Ascending aorta (tissue), 2 donors: Measurements from ENCODE around the gene VANGL2. TPM values are rescaled to one million over a fixed set of nuclear protein-coding genes. Genes with fewer than 3 reads are reported as not detected.

Source experiments
- DNase-seq, 2 donors: peaks; one replicate each; pipeline ENCODE4 v3.0.0-alpha.2; 2019; ENCODE audit warnings: low spot score in 2 of 2
- H3K27ac ChIP-seq, 2 donors: fragments of 200-600 bp; sonication (generic); one replicate each; pipeline ENCODE4 v1.5.1; 2016 to 2017; ENCODE audit warnings: mild to moderate bottlenecking in 1 of 2
- H3K27me3 ChIP-seq: fragments of 200-600 bp; sonication (generic); one replicate; pipeline ENCODE4 v1.5.1; 2017
- H3K36me3 ChIP-seq, 2 donors: fragments of 200-600 bp; sonication (generic); one replicate each; pipeline ENCODE4 v1.5.1; 2016
- H3K4me1 ChIP-seq, 2 donors: fragments of 200-600 bp; sonication (generic); one replicate each; pipeline ENCODE4 v1.5.1; 2016 to 2017; ENCODE audit warnings: mild to moderate bottlenecking in 1 of 2
- H3K4me3 ChIP-seq, 2 donors: fragments of 200-600 bp; sonication (generic); one replicate each; pipeline ENCODE4 v1.5.1; 2016 to 2017; ENCODE audit warnings: mild to moderate bottlenecking in 1 of 2
- H3K9me3 ChIP-seq, 2 donors: fragments of 200-600 bp; sonication (generic); one replicate each; pipeline ENCODE4 v1.5.1; 2016
- intact Hi-C: fragments of 100-400 bp; cut with DNase I; formaldehyde crosslinking; loops from one replicate; pipeline ENCODE4 v1.15.1; 2023
- total RNA-seq: library from RNA; depleted of rRNA; stranded (reverse); fragments of >200 nt; gene quantifications from one replicate; pipeline ENCODE4 v1.1.0, GENCODE V29; 2016
- TF ChIP-seq, protein P1 (sequence below), 3 experiments: fragments of 200-600 bp in 2 of 3; fragments of 450-650 bp in 1 of 3; sonication (generic) in 2 of 3; IDR thresholded peaks; one replicate each; pipeline ENCODE4 v1.5.1; 2016 to 2019; ENCODE audit warnings: antibody characterized with exemption in 3 of 3, mild to moderate bottlenecking in 1 of 3, moderate library complexity in 1 of 3

Gene VANGL2
- total RNA-seq, 1 donor from 2014 or later: 0.96 TPM

DNA sequence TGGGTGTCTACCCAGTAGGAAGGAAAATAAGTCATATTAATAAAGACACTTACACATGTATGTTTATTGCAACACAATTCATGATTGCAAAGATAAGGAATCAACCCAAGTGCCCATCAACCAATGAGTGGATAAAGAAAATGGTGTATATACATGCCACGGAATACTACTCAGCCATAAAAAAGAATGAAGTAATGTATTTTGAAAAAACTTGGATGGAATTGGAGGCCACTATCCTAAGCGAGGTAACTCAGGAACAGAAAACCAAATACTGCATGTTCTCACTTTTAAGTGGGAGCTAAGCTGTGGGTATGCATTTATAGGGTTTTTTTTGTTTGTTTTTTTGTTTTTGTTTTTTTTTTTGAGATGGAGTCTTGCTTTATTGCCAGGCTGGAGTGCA is 49.1 kb downstream of the VANGL2 start:
- TF ChIP-seq, protein P1, sequence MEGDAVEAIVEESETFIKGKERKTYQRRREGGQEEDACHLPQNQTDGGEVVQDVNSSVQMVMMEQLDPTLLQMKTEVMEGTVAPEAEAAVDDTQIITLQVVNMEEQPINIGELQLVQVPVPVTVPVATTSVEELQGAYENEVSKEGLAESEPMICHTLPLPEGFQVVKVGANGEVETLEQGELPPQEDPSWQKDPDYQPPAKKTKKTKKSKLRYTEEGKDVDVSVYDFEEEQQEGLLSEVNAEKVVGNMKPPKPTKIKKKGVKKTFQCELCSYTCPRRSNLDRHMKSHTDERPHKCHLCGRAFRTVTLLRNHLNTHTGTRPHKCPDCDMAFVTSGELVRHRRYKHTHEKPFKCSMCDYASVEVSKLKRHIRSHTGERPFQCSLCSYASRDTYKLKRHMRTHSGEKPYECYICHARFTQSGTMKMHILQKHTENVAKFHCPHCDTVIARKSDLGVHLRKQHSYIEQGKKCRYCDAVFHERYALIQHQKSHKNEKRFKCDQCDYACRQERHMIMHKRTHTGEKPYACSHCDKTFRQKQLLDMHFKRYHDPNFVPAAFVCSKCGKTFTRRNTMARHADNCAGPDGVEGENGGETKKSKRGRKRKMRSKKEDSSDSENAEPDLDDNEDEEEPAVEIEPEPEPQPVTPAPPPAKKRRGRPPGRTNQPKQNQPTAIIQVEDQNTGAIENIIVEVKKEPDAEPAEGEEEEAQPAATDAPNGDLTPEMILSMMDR (IDR thresholded peaks at IDR 0.05): no peak

DNA sequence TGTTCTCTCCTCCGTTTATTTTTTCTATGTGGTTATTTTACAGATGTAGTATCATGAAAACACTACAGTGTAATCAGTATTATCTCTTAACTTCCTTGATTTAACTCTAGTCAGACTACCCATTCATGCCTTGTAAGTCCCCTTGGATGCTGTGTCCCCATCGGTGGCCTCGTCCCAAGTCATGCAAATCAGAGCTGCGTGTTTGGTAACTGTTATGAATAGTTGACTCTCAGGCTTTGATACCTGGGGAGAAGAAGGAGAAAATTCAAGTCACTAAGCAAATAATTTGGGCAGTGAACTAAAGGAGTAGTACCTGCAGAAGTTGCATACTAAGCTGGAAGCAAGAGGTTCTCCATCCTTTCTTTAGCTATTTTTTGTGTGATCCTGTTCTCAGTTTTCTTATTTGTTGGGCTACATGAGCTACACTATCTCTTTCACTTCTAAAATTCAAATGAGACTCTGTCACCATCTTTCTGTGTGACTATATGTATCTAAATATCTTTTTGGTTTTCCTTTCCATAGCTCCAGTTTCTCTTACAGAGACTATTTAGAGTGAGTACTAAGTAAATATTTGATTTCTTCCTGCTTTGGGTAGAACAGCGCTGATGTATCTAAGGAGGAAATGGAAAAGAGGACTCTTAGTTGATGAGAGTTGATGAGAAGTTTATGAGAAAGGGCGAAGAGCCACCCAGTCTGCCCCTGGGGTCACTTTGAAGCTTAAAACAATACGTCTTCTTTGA is 50.9 kb downstream of the VANGL2 start:
- Histone ChIP-seq H3K27me3 (no peaks in the 10 kb centered on the region), H3K4me3 (no peak overlapping the region), H3K27ac (no peak overlapping the region), H3K36me3 (no peaks in the 10 kb centered on the region), H3K9me3 (no peaks in the 10 kb centered on the region), H3K4me1 (no peaks in the 10 kb centered on the region)
- DNase-seq: no peak
- TF ChIP-seq, protein P1 (IDR thresholded peaks at IDR 0.05): no peak
- intact Hi-C loops: no loop called here

More for the DNA sequence above, 49.1 kb downstream of the VANGL2 start:
- no peak for DNase-seq
- H3K4me1 ChIP-seq: no peaks in the 10 kb centered on the region
- H3K27ac ChIP-seq: no peak overlapping the region
- no peak overlapping the region for H3K4me3 ChIP-seq
- no peaks in the 10 kb centered on the region for H3K36me3 ChIP-seq
- H3K27me3 ChIP-seq: no peaks in the 10 kb centered on the region
- intact Hi-C loops: no loop called here
- H3K9me3 ChIP-seq: no peaks in the 10 kb centered on the region

DNA sequence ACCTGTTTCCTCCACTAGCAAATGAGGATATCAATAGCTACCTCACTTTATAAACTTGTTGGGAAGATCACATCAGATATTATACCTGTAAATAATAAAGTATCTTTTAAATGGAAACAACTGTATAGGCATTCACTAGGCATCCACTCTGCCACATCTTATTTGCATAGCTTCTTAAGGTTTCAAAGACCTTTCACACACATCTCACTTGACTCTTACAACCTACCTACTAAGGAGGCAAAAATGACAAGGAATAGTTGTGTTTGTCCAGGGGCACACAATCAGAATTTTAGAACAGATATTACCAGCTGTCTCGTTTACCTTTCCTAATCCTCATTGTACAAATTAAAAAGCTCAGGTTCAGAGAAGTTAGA is 51.5 kb downstream of the VANGL2 start:
- DNase-seq: no peak
- H3K27ac ChIP-seq: no peak overlapping the region
- intact Hi-C loops: no loop called here
- TF ChIP-seq, protein P1 (IDR thresholded peaks at IDR 0.05): no peak
- no peaks in the 10 kb centered on the region for H3K27me3 ChIP-seq
- no peak overlapping the region for H3K4me3 ChIP-seq
- no peaks in the 10 kb centered on the region for H3K4me1 ChIP-seq
- H3K9me3 ChIP-seq: no peaks in the 10 kb centered on the region
- no peaks in the 10 kb centered on the region for H3K36me3 ChIP-seq

DNA sequence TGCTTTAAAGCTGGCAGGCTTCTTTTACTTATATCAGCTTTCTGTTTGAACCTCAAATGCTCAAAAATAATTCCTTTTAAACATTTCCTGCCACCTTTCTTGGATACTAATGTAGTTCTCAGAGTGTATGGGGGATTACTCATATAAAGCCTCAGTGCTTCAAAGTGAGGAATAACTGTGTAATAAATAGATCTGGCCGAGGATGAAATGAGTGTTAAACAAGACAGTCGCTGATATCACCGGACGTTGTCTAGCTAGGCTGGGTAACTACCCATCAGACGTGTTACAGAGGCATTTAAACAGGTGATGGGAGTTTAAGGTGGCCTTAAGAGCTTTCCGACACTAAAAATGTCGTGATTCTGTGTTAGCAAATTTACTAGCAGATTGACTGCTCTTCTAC is 53.1 kb downstream of the VANGL2 start:
- no peaks in the 10 kb centered on the region for H3K4me1 ChIP-seq
- TF ChIP-seq, protein P1 (IDR thresholded peaks at IDR 0.05): no peak
- no peak overlapping the region for H3K27ac ChIP-seq
- no peaks in the 10 kb centered on the region for H3K36me3 ChIP-seq
- intact Hi-C loops: no loop called here
- H3K4me3 ChIP-seq: no peak overlapping the region
- H3K27me3 ChIP-seq: no peaks in the 10 kb centered on the region
- DNase-seq: no peak
- no peaks in the 10 kb centered on the region for H3K9me3 ChIP-seq

DNA sequence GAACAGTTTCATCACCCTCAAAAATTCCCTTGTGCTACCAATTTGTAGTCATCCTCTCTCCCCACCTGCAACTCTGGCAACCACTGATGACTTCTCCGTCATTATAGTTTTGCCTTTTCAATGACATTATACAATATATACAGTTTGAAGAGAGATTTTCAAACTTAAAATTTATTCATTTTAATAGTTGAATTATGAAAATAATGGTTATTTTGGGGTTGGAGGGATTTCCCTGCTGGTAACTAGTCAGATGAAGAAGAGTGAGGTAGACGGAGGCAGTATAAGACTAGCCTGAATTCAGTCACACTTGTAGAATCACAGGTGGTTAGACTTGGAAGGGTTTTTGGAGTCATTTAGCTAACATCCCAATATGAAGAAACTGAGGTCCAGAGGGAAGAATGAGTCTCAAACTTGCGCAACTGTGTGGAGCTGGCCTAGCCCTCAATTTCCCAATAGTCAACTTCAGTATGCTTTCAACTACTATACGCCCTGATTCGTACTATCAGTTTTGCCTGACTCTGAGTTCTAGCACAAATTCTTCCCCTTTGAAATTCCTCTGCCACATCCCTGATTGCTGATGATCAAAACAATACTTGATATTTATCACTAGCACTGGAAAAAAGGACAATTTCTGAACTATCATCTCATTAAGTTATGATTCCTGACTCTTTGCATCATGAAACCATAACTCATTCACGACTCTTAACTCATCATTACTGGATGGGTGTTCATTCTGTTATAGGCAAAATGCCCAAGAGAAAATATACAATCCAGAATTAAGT is 54.2 kb downstream of the VANGL2 start:
- no peak for DNase-seq
- Histone ChIP-seq H3K27me3 (no peaks in the 10 kb centered on the region), H3K4me1 (no peaks in the 10 kb centered on the region), H3K36me3 (no peaks in the 10 kb centered on the region), H3K4me3 (no peak overlapping the region), H3K27ac (no peak overlapping the region), H3K9me3 (no peaks in the 10 kb centered on the region)
- TF ChIP-seq, protein P1 (IDR thresholded peaks at IDR 0.05): no peak
- intact Hi-C loops: no loop called here
